Measurements from ENCODE around the gene FBXO33. TPM values are rescaled to one million over a fixed set of nuclear protein-coding genes. Genes with fewer than 3 reads are reported as not detected.

Gene FBXO33
- total RNA-seq, 1 donor from 2014 or later: 11.3 TPM

DNA sequence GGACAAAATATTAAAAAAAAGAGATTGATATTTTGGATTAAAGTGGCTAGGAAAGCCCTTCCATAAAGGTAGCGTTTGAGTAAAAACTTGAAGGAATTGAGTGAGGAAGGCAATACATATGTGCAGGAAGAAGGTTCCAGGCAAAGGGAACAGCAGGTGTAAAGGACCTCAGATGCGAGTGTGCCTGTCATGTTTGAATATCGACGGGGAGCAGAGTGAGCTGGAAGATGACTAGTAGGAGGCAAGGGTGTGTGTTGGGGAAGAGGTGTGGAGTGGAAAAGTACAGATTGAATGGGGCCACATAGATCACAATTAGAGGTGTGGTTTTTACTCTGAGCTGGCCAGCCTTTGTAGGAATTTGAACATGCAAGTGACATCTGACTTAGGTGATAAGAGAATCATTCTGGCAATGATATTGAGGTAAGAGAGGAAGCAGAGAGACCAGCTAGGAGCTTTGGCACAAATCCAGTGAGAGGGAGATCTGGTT lies 15.0 kb upstream of the FBXO33 start:
- no peak for FAIRE-seq
- H3K4me3 ChIP-seq (ENCODE audit: low read depth, low read length): no peak overlapping the region
- H3K36me3 ChIP-seq (ENCODE audit: control insufficient read depth, insufficient read depth, low read length): no peaks in the 10 kb centered on the region
- TF ChIP-seq, protein P1, sequence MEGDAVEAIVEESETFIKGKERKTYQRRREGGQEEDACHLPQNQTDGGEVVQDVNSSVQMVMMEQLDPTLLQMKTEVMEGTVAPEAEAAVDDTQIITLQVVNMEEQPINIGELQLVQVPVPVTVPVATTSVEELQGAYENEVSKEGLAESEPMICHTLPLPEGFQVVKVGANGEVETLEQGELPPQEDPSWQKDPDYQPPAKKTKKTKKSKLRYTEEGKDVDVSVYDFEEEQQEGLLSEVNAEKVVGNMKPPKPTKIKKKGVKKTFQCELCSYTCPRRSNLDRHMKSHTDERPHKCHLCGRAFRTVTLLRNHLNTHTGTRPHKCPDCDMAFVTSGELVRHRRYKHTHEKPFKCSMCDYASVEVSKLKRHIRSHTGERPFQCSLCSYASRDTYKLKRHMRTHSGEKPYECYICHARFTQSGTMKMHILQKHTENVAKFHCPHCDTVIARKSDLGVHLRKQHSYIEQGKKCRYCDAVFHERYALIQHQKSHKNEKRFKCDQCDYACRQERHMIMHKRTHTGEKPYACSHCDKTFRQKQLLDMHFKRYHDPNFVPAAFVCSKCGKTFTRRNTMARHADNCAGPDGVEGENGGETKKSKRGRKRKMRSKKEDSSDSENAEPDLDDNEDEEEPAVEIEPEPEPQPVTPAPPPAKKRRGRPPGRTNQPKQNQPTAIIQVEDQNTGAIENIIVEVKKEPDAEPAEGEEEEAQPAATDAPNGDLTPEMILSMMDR (IDR thresholded peaks at IDR 0.05; ENCODE audit: insufficient read depth, low read length, severe bottlenecking): no peak
- DNase-seq (ENCODE audit: low read depth): no peak
- H3K27me3 ChIP-seq (ENCODE audit: control insufficient read depth, insufficient read depth, low read length): no peaks in the 10 kb centered on the region

DNA sequence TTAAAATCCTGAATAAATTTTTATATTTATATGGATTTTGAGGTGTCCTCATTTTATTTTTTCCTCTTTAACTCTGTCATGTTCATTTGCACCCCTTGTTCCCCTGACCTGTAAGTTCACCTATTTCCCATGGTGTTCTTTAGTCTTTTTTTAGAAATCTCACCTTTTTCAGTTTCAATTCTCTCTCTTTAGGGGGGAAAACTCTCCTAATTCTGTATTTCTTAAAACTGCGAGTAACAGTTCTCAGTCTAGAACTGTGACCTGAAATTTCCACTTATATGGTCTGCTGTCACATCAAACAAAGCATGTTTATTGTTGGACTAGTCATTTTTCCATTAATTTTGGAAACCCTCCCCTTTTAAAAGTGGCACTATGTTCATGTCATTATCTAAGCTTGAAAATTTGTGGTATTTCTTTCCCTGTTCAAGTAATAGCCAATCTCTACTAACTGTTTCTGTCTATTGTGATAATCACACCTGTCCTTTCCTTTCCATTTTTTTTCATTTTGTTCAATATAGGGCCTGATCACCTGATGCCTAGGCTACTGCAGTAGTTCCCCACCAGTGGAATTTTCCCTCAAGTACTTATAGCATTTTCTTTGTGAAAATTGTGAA lies 14.0 kb upstream of the FBXO33 start:
- FAIRE-seq (no peak), DNase-seq (ENCODE audit: low read depth) (no peak)
- H3K4me3 ChIP-seq (ENCODE audit: low read depth, low read length): no peak overlapping the region
- H3K36me3 ChIP-seq (ENCODE audit: control insufficient read depth, insufficient read depth, low read length): no peaks in the 10 kb centered on the region
- H3K27me3 ChIP-seq (ENCODE audit: control insufficient read depth, insufficient read depth, low read length): no peaks in the 10 kb centered on the region
- TF ChIP-seq, protein P1 (IDR thresholded peaks at IDR 0.05; ENCODE audit: insufficient read depth, low read length, severe bottlenecking): no peak

DNA sequence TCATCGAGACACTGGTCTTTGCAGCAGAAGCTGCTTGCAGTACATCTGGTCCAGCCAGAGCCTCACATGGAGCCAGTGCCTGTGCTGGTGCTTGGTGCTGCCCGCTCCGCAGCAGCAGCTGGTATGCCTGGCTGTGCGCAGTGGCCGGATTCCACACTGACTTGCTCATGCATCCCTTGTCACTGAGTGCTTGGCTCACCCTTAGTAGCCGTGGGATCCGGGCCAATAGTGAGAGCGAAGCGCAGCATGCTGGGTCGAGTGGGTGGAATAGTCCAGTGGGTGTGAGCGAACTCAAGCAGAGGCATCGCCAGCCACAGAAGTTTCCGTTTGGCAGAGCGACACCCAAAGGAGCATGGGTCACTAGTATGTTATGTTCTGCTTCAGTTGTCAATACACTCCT lies 10.1 kb upstream of the FBXO33 start:
- Histone ChIP-seq H3K36me3 (ENCODE audit: control insufficient read depth, insufficient read depth, low read length) (no peaks in the 10 kb centered on the region), H3K4me3 (ENCODE audit: low read depth, low read length) (no peak overlapping the region), H3K27me3 (ENCODE audit: control insufficient read depth, insufficient read depth, low read length) (no peaks in the 10 kb centered on the region)
- FAIRE-seq: peak; percentile 43
- no peak for DNase-seq (ENCODE audit: low read depth)
- TF ChIP-seq, protein P1 (IDR thresholded peaks at IDR 0.05; ENCODE audit: insufficient read depth, low read length, severe bottlenecking): no peak

DNA sequence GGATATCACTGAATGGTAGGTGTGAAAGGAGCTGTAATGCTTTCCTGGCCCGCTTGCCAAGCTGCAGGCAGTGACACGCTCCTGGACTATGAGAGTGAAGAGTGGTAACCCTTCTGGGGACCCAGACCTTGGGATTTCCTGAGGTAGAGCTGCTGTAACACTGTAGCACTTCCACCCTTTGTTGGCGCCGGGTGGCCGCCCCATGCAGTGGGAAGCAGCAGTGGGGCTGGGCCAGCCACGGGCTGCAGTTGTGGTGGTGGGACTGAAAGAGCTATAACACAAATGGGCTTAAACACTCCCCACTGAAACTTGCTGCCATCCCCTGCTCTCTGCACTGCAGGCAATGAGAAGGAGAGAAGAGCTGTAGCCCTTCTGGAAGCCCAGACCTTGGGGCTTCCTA lies 9.6 kb upstream of the FBXO33 start:
- H3K27me3 ChIP-seq (ENCODE audit: control insufficient read depth, insufficient read depth, low read length): no peaks in the 10 kb centered on the region
- DNase-seq (ENCODE audit: low read depth): no peak
- TF ChIP-seq, protein P1 (IDR thresholded peaks at IDR 0.05; ENCODE audit: insufficient read depth, low read length, severe bottlenecking): no peak
- H3K36me3 ChIP-seq (ENCODE audit: control insufficient read depth, insufficient read depth, low read length): no peaks in the 10 kb centered on the region
- H3K4me3 ChIP-seq (ENCODE audit: low read depth, low read length): no peak overlapping the region
- no peak for FAIRE-seq

DNA sequence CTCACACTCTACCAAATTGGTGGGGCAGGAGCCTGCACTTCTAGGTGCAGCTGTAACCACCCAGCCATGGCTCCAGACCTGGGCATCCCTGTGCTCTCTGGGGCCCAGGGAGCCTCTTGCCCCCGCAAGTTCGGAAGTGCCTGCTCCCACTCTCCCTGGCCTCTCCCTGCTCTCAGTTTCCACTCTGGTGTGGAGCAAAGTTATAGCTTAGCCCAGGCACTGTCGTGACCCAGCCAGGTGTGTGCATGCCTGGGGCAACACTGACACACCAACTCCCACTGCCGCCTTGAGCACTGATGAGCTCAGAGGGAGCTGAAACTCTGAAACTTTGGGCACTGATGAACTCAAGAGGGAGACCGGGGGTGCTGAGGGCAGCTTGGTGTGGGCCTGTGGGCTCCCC lies 8.7 kb upstream of the FBXO33 start:
- TF ChIP-seq, protein P1 (IDR thresholded peaks at IDR 0.05; ENCODE audit: insufficient read depth, low read length, severe bottlenecking): no peak
- Histone ChIP-seq H3K36me3 (ENCODE audit: control insufficient read depth, insufficient read depth, low read length) (no peaks in the 10 kb centered on the region), H3K27me3 (ENCODE audit: control insufficient read depth, insufficient read depth, low read length) (no peaks in the 10 kb centered on the region), H3K4me3 (ENCODE audit: low read depth, low read length) (no peak overlapping the region)
- FAIRE-seq: peak; percentile 92
- DNase-seq (ENCODE audit: low read depth): no peak

DNA sequence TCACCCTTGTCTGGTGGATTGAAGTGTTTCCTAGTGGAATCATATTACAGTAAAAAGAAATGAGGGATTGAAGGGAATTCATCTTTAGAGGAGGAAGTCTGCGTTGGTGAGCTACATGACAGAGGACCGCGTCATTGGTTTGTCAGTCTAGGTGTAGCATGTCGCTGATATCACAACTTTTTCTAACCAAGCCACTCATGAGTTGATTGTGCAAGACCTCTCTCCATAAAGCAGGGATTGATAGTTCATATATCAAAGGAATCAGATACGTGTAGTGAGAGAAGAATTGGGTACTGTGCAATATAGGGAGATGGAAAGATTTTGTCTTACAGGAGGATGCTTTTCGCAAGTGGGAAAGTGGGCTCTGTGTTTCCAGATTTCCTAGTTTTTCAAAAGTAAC lies 3.0 kb upstream of the FBXO33 start:
- Histone ChIP-seq H3K4me3 (ENCODE audit: low read depth, low read length) (no peak overlapping the region), H3K36me3 (ENCODE audit: control insufficient read depth, insufficient read depth, low read length) (no peaks in the 10 kb centered on the region), H3K27me3 (ENCODE audit: control insufficient read depth, insufficient read depth, low read length) (no peaks in the 10 kb centered on the region)
- FAIRE-seq: no peak
- TF ChIP-seq, protein P1 (IDR thresholded peaks at IDR 0.05; ENCODE audit: insufficient read depth, low read length, severe bottlenecking): no peak
- DNase-seq (ENCODE audit: low read depth): no peak
